ENCODE measurements around the gene FETUB.

GRCh38 chr3:186694288-186695032 lies 54.3 kb downstream of the FETUB start:
- TF ChIP-seq CTCF (IDR thresholded peaks at IDR 0.05; ENCODE audit: borderline replicate concordance, extremely low read depth, low read length, poor library complexity, severe bottlenecking) (no peak), EZH2 (IDR thresholded peaks at IDR 0.05; ENCODE audit: borderline replicate concordance, low read depth, low read length, severe bottlenecking) (no peak)

Measured in DND-41 (cell line).